ENCODE measurements around the gene IRX1. TPM values are rescaled to one million over a fixed set of nuclear protein-coding genes. Genes with fewer than 3 reads are reported as not detected.

IRX1 gene
- total and polyA plus RNA-seq, 9 donors: not detected

DNA sequence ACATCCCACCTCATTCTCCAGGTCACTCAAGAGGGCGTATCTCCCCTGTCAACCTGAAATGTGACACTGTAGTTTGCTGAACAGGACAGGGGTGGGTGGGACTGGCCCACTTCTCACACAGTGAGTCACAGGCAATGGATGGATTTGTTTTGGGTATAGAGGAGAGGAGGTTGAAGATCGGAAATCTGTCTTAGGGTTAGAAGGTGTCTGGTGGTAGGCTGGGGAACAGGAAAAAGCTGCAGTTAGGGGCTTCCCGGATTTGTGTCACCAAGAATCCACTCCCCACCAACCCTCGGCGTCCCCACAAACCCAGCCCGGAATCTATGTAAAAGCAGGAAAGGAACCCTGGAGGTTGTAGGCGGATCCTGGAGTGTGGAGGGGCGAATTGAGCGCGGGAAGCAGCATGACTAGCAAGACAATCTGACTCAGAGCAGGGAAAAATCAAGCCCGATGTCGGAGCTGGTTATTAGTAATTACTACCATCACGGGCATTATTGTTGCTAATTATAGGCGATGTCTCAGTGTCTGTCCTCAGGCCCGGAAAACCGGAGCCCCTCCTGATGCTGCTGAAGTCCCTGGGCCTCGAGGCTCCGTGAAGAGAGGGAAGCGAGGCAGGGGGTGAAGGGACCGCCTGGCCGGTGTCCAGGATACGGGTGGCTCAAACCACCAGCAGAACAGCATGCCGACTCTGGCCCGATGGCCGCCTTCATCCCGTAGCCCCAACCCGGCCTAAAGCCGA lies 1.7 kb upstream of the IRX1 start:
- H3K4me3 ChIP-seq: no peak overlapping the region
- intact Hi-C loops (cut with DNase I): no loop called here
- H3K4me1 ChIP-seq (ENCODE audit: insufficient read depth): peaks cover 3% of the 10 kb centered on the region
- no peaks in the 10 kb centered on the region for H3K27me3 ChIP-seq
- no peaks in the 10 kb centered on the region for H3K36me3 ChIP-seq
- H3K27ac ChIP-seq: no peak overlapping the region
- H3K9me3 ChIP-seq: no peaks in the 10 kb centered on the region
- WGBS, 3 donors: 2 to 5% (median 2%) methylated on average over 27 to 28 of the region's 28 CpGs
- TF ChIP-seq EP300 (IDR thresholded peaks at IDR 0.05) (no peak), POLR2A (IDR thresholded peaks at IDR 0.05) (no peak)
- TF ChIP-seq, protein P1, sequence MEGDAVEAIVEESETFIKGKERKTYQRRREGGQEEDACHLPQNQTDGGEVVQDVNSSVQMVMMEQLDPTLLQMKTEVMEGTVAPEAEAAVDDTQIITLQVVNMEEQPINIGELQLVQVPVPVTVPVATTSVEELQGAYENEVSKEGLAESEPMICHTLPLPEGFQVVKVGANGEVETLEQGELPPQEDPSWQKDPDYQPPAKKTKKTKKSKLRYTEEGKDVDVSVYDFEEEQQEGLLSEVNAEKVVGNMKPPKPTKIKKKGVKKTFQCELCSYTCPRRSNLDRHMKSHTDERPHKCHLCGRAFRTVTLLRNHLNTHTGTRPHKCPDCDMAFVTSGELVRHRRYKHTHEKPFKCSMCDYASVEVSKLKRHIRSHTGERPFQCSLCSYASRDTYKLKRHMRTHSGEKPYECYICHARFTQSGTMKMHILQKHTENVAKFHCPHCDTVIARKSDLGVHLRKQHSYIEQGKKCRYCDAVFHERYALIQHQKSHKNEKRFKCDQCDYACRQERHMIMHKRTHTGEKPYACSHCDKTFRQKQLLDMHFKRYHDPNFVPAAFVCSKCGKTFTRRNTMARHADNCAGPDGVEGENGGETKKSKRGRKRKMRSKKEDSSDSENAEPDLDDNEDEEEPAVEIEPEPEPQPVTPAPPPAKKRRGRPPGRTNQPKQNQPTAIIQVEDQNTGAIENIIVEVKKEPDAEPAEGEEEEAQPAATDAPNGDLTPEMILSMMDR (IDR thresholded peaks at IDR 0.05): no peak
- DNase-seq: no peak

DNA sequence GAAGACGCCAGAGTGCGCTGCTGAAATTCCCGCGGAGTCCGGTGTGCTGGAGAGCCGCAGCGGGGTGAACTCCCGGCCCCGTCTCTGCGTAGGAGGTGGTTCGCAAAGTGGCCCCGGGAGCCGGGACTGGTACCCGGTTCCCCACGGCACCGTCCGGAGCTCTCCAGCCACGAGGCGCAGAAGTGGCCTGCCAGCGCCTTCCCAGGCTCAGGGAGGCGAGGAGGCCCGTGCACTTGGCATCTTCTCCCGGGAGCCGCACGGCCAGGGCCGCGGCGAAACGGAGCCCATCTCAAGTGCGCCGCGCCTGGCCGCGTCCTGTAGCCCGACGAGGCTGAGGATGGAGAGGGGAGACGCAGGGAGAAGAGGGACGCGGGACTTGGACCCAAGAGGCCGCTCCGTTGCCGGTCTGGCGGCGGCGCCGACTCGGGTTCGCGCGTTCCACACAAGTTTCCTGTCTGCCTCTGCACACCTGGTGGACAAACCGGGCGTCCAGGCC lies 1.1 kb upstream of the IRX1 start:
- no peak overlapping the region for H3K27ac ChIP-seq
- H3K4me1 ChIP-seq (ENCODE audit: insufficient read depth): peaks cover 3% of the 10 kb centered on the region
- WGBS, 3 donors: 0 to 1% (median 0%) methylated on average over 14 to 52 of the region's 52 CpGs
- TF ChIP-seq, protein P1 (IDR thresholded peaks at IDR 0.05): no peak
- no peak for TF ChIP-seq EP300 (IDR thresholded peaks at IDR 0.05)
- TF ChIP-seq POLR2A (IDR thresholded peaks at IDR 0.05): no peak
- no peak overlapping the region for H3K4me3 ChIP-seq
- H3K36me3 ChIP-seq: no peaks in the 10 kb centered on the region
- intact Hi-C loops (cut with DNase I): no loop called here
- H3K9me3 ChIP-seq: no peaks in the 10 kb centered on the region
- no peak for DNase-seq
- no peaks in the 10 kb centered on the region for H3K27me3 ChIP-seq

DNA sequence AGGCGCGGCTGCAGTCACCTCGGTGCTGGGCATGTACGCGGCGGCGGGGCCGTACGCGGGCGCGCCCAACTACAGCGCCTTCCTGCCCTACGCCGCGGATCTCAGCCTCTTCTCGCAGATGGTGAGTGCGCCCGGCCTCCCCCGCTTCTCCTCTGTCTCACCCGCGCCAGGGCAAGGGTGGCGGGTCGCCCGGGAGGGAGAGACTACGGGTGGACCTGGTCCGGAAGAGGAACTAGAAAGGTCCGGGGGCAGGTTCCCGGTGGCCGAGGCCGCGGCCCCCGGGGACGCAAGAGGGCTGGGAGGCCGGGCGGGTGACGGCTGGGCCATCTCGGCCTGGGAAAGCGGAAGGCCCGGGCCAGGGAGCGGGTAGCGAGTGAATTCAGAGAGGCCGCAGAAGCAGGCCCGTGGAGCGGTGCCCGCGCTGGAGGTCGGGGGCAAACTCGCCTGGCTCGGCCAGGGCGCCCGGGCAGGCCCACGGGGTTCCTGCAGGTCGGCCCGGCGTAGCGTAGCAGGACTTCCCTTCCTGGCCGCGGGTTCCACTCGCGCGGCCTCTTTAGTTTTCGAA lies 711 bp downstream of the IRX1 start:
- DNase-seq: no peak
- Histone ChIP-seq H3K27me3 (no peaks in the 10 kb centered on the region), H3K4me3 (no peak overlapping the region), H3K9me3 (no peaks in the 10 kb centered on the region), H3K4me1 (ENCODE audit: insufficient read depth) (peaks cover 3% of the 10 kb centered on the region), H3K27ac (no peak overlapping the region), H3K36me3 (no peaks in the 10 kb centered on the region)
- 1 to 3% (median 2%) methylated on average over 43 to 63 of the region's 63 CpGs for WGBS, 3 donors
- intact Hi-C loops (cut with DNase I): no loop called here
- no peak for TF ChIP-seq EP300 (IDR thresholded peaks at IDR 0.05)
- TF ChIP-seq, protein P1 (IDR thresholded peaks at IDR 0.05): no peak
- no peak for TF ChIP-seq POLR2A (IDR thresholded peaks at IDR 0.05)

DNA sequence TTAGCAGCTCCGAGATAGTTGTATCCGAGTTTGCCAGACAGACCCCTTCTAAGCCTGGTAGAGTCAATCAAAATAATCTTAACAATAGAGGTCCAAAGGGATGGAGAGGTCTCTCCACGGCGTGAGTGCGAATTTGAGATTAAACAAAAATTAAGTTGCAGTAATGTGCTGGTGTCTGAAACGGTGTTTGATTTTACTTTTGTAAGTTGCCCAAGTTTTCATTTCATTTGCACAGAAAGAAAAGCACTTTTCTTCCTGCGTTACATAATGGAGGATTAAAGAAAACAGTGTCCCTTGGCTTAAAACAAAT lies 1.2 kb downstream of the IRX1 start:
- Histone ChIP-seq H3K4me1 (ENCODE audit: insufficient read depth) (peaks cover 3% of the 10 kb centered on the region), H3K9me3 (no peaks in the 10 kb centered on the region), H3K36me3 (no peaks in the 10 kb centered on the region), H3K27ac (no peak overlapping the region), H3K27me3 (no peaks in the 10 kb centered on the region), H3K4me3 (no peak overlapping the region)
- 6 to 8% (median 7%) methylated on average over 7 of the region's 7 CpGs for WGBS, 3 donors
- no peak for DNase-seq
- intact Hi-C loops (cut with DNase I): no loop called here
- TF ChIP-seq, protein P1 (IDR thresholded peaks at IDR 0.05): no peak
